Common myeloid progenitor, CD34-positive (primary cell): ENCODE measurements around the gene SDK1.

Source experiments
- CTCF ChIA-PET: fragments of 350-600 bp; sonication (Branson Sonifier 250); formaldehyde crosslinking; loops from one replicate; lab custom pipeline; 2021; ENCODE audit warnings: antibody characterized with exemption; lab: Charles Lee
- POLR2A ChIA-PET: fragments of 350-600 bp; sonication (Branson Sonifier 250); formaldehyde crosslinking; loops from one replicate; lab custom pipeline; 2021; ENCODE audit warnings: antibody characterized with exemption; lab: Charles Lee
- DNase-seq, 3 donors: peaks; one replicate each; pipeline versions ENCODE4 v3.0.0 to v3.0.0-alpha.2; 2013
- H3K27ac ChIP-seq, 2 experiments: 1 replicate in 1 of 2; 2 replicates in 1 of 2; pipeline ENCODE4 v1.7.0; 2013; ENCODE audit warnings: inconsistent platforms in 2 of 2, low read length in 2 of 2, mild to moderate bottlenecking in 2 of 2, low read depth in 1 of 2, moderate library complexity in 1 of 2; ENCODE audit not compliant: severe bottlenecking in 2 of 2, insufficient read depth in 1 of 2, poor library complexity in 1 of 2
- H3K27me3 ChIP-seq, 5 experiments: replicated peaks in 2 of 5; 1 replicate in 3 of 5; 2 replicates in 2 of 5; pipeline versions ENCODE4 v1.6.1 to v1.7.0; 2013; ENCODE audit warnings: low read length in 4 of 5, mild to moderate bottlenecking in 2 of 5, moderate library complexity in 2 of 5, inconsistent platforms in 1 of 5; ENCODE audit not compliant: insufficient read depth in 5 of 5, control insufficient read depth in 4 of 5
- H3K36me3 ChIP-seq, 4 experiments: 1 replicate in 2 of 4; 2 replicates in 2 of 4; pipeline versions ENCODE4 v1.6.1 to v1.7.0; 2013; ENCODE audit warnings: low read length in 3 of 4, control low read depth in 1 of 4, mild to moderate bottlenecking in 1 of 4; ENCODE audit not compliant: control insufficient read depth in 4 of 4, insufficient read depth in 4 of 4
- H3K4me1 ChIP-seq, 4 experiments: 1 replicate in 3 of 4; 2 replicates in 1 of 4; pipeline versions ENCODE4 v1.6.1 to v1.7.1; 2013; ENCODE audit warnings: low read length in 3 of 4, mild to moderate bottlenecking in 3 of 4, control low read depth in 1 of 4, inconsistent platforms in 1 of 4, moderate library complexity in 1 of 4; ENCODE audit not compliant: control insufficient read depth in 4 of 4, insufficient read depth in 4 of 4; ENCODE audit errors: control extremely low read depth in 1 of 4
- H3K4me3 ChIP-seq, 7 experiments: 1 replicate in 4 of 7; 2 replicates in 3 of 7; pipeline versions ENCODE4 v1.5.1 to v1.7.0; 2013; ENCODE audit warnings: mild to moderate bottlenecking in 7 of 7, low read length in 6 of 7, moderate library complexity in 6 of 7, inconsistent platforms in 2 of 7, low read depth in 2 of 7, control low read depth in 1 of 7; ENCODE audit not compliant: insufficient read depth in 4 of 7, control insufficient read depth in 1 of 7; ENCODE audit errors: extremely low read depth in 1 of 7
- H3K9me3 ChIP-seq, 5 experiments: 1 replicate in 4 of 5; 2 replicates in 1 of 5; pipeline versions ENCODE4 v1.6.1 to v1.7.1; 2013; ENCODE audit warnings: low read length in 4 of 5, mild to moderate bottlenecking in 2 of 5, inconsistent platforms in 1 of 5, low read depth in 1 of 5, moderate library complexity in 1 of 5; ENCODE audit not compliant: control insufficient read depth in 4 of 5, insufficient read depth in 2 of 5; ENCODE audit errors: control extremely low read depth in 1 of 5
- WGBS: methylation state at CpG from one replicate; pipeline ENCODE4 v1.1.5; 2013; ENCODE audit not compliant: insufficient coverage; 5-methylcytosine and 5-hydroxymethylcytosine counted together

SDK1 gene

DNA sequence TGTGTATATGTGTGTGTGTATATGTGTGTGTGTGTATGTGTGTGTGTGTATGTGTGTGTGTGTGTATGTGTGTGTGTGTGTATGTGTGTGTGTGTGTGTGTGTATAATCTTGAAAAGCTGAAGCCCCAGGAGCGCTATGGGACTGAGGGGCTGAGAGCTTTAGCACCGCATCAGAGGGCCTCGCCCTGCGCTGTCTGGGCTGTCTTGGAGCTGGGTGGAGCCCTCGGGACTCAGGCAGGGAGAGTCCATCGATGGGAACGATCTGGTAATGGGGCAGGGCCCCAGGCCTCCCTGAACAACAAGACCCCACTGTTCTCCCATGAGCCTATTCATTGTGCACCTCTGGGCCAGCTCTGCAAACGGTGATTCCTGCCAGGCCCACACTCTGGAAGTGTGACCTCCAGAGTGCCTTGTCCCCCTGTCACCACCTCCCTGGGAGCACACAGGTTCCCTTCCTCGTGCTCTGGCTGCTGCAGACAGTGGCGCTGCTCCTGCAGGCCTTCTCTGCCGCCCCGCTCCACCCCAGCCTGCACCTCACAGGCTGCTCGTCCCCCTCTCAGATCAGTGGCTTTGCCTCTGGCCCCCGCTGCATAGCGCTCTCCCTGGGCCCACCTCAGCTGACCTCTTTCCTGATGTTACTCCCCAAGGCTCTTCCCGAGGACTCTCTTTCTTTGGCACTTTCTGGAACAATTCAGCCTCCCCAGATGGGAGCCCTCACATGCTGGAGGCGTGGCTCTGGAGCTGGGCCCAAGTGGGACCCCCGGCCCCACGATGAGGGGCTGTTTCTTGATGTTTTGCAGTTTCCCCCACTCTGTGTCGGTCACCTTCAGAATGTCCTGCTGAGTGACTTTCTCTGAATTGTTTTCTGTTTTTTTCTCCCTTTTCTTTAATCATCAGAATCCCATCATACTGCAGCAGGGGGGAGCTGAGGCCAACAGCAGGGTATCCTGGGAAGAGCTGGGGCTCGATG, 838.9 kb downstream of the SDK1 start:
- no peaks in the 10 kb centered on the region for H3K9me3 ChIP-seq
- 97% methylated on average over 20 of the region's 21 CpGs for WGBS
- POLR2A ChIA-PET = no interaction called here

DNA sequence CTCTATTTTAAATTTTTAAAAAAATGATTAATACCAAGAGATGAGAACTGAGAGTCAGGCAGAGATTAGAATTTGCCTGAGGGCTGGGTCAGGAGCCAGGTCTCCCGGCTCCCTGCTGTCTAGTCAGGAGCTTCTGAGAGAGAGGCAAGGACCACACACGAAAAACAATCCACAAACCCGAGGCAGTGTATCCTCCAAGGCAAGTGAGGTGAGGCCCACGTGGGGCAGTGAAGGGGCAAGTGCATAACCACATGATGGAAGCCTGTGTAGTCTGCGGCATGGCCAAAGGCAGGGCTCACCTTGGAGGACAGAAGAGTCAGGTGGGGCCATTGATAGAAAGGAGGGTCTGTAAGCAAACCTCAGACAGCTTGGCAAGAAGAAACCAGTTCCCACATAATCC, 839.9 kb downstream of the SDK1 start:
- whole genome bisulfite sequencing = 95% methylated on average over 5 of the region's 5 CpGs
- Histone ChIP-seq H3K9me3 (no peaks in the 10 kb centered on the region), H3K4me1 (peaks cover 0 to 14% (median 10%) of the 10 kb centered on the region in 4 experiments), H3K27ac (no peak overlapping the region), H3K36me3 (no peaks in the 10 kb centered on the region), H3K4me3 (no peak overlapping the region), H3K27me3 (peaks cover 0 to 5% (median 0%) of the 10 kb centered on the region in 5 experiments)
- CTCF ChIA-PET = interaction anchor here (1.9 kb wide), 1 partner anchor 11 kb away, joined by 4 read pairs; no protein-coding TSS in a partner anchor
- no peak for DNase-seq
- POLR2A ChIA-PET = no interaction called here

More for the DNA sequence above, 838.9 kb downstream of the SDK1 start:
- H3K27me3 ChIP-seq = peaks cover 0 to 5% (median 0%) of the 10 kb centered on the region in 5 experiments
- no peaks in the 10 kb centered on the region for H3K36me3 ChIP-seq
- no peak for DNase-seq
- peaks cover 0 to 9% (median 7%) of the 10 kb centered on the region in 4 experiments for H3K4me1 ChIP-seq
- no peak overlapping the region for H3K27ac ChIP-seq
- peak overlapping the region in 1 of 7 experiments; percentile 5 for H3K4me3 ChIP-seq
- CTCF ChIA-PET = interaction anchor here (1.9 kb wide), 1 partner anchor 10 kb away, joined by 4 read pairs; no protein-coding TSS in a partner anchor

DNA sequence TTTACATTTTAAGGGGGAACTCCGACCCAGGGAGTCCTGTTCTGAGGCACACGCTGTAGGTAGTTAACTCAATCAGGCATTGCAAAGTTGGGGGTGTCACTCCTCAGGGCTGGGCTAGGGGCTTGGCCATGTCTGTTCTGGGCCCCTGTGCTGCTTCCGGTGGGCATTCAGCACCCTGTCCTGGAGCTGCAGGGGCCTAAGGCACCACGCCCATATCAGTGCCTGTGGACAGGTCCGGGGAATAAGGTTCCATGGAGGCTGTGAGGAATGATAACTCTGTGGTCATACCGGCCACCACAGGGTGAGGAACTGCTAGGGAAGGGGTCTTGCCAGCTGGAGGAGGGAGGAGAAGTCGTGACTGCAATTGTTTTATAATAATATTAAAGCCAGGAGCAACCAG, 842.0 kb downstream of the SDK1 start:
- H3K36me3 ChIP-seq = no peaks in the 10 kb centered on the region
- no peak overlapping the region for H3K4me3 ChIP-seq
- DNase-seq = no peak
- POLR2A ChIA-PET = no interaction called here
- H3K27ac ChIP-seq = no peak overlapping the region
- no peaks in the 10 kb centered on the region for H3K9me3 ChIP-seq
- 100% methylated on average over 6 of the region's 7 CpGs for WGBS
- CTCF ChIA-PET = interaction anchor here (0.9 to 1.4 kb wide), 2 partner anchors 31 to 39 kb away, joined by 4 read pairs; no protein-coding TSS in a partner anchor
- peaks cover 0 to 6% (median 0%) of the 10 kb centered on the region in 5 experiments for H3K27me3 ChIP-seq
- H3K4me1 ChIP-seq = peaks cover 0 to 14% (median 10%) of the 10 kb centered on the region in 4 experiments

DNA sequence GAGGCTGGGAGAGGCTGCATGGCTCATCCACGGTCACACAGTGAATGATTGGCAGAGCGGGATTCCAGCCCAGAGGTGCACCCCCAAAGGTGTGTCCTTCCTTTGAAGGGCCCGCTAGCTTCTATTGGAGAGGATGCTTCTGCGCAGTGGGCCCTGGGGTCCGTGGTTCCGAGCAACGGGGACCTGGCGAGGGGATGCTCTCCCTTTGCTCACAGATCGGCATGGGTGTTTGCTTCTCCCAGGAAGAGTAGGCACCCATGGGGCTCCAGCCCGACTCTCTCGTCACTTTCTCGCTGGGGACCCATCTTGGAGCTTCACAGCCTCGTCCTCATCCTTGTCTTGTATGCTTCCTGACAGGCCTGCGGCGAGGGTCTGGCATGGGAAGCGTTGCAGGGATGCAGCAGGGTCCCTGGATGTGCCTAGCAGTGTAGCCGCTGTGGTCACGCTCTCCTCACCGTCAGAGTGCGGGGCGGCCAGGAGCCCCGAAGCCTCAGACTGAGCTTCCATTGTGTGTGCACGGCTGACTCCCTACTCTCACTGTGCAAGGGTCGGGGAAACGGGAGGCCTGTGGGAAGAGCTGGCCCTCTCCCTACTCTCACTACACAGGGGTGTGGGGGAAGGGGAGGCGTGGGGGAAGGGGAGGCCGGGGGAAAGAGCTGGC, 842.6 kb downstream of the SDK1 start:
- no peak overlapping the region for H3K4me3 ChIP-seq
- WGBS = 97% methylated on average over 22 of the region's 27 CpGs
- peaks cover 0 to 6% (median 0%) of the 10 kb centered on the region in 5 experiments for H3K27me3 ChIP-seq
- peaks cover 0 to 14% (median 10%) of the 10 kb centered on the region in 4 experiments for H3K4me1 ChIP-seq
- H3K27ac ChIP-seq = no peak overlapping the region
- CTCF ChIA-PET = interaction anchor here (0.9 to 1.4 kb wide), 3 partner anchors 17 to 40 kb away, joined by 4 read pairs; no protein-coding TSS in a partner anchor
- no peaks in the 10 kb centered on the region for H3K9me3 ChIP-seq
- no peak for DNase-seq
- H3K36me3 ChIP-seq = no peaks in the 10 kb centered on the region
- POLR2A ChIA-PET = no interaction called here

DNA sequence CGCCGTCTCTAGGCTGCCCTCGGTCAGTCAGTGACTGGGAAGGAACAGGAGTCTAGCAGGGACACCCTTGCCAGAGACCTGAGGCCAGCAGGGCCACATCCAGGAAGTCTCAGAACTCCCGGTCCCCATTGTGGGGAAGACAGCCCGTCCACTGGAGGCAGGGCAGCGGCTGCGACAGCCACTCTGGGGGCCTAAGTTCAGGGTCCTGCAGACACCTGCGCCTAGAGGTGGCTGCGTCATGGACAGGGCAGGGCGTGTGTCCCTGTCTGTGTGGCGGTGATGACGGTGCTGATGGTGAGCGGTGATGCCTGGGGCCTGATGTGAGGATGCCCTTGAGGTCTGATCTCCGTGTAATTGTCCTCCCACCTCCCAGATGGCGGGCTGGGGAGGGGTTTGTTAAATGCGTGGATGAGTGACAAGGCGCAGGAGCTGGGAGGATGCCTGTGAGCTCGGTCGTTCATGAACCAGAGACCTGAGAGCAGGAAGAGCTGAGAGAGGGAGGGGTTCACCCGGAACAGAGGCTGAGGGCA, 843.2 kb downstream of the SDK1 start:
- H3K9me3 ChIP-seq = no peaks in the 10 kb centered on the region
- H3K4me3 ChIP-seq = peak overlapping the region; percentile 22 to 79 (median 56)
- H3K27me3 ChIP-seq = peaks cover 0 to 6% (median 0%) of the 10 kb centered on the region in 5 experiments
- WGBS = 48% methylated on average over 12 of the region's 20 CpGs
- CTCF ChIA-PET = interaction anchor here (1.1 to 1.2 kb wide), 2 partner anchors 17 to 41 kb away, joined by 4 to 7 read pairs; no protein-coding TSS in a partner anchor
- peaks cover 0 to 14% (median 10%) of the 10 kb centered on the region in 4 experiments for H3K4me1 ChIP-seq
- H3K36me3 ChIP-seq = no peaks in the 10 kb centered on the region
- DNase-seq = no peak
- H3K27ac ChIP-seq = no peak overlapping the region
- POLR2A ChIA-PET = no interaction called here

DNA sequence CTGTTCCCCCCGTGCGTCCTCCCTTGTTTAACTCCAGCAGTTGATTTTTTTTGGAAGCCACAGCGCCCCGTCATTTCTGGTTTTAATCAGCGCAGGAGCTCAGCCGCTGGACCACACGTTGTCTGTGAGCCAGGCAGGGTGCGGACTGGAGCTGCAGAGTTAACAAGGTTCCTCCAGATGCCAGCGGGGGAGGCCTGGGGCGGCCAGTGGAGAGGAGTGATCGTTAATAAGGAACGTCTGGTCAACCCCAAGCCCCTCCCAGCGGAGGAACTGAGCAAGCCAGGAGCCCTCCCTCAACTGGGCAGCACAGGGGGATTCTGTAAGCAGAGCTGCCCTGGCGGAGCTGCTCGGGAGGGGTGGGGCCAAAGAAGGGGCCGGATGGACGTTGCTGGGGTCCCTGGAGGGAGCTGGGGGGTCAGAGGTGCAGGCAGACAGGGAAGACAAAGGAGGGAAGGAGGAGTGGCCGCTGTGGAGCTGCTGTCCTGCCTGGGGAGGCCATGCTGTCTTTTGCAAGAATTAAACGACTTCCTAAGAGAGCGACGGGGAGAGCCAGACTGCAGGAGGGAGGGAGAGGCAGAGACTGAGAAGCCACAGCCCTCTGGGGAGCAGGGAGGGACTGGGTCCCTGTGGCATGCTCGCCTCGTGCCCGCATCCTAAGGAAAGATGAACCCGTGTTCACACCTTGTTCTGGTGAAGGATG, 843.9 kb downstream of the SDK1 start:
- H3K27me3 ChIP-seq = peaks cover 0 to 6% (median 0%) of the 10 kb centered on the region in 5 experiments
- CTCF ChIA-PET = interaction anchor here (0.8 to 1.2 kb wide), 3 partner anchors 9 to 42 kb away, joined by 3 to 7 read pairs (median 4); no protein-coding TSS in a partner anchor
- POLR2A ChIA-PET = interaction anchor here (1.4 kb wide), 1 partner anchor 16 kb away, joined by 3 read pairs; no protein-coding TSS in a partner anchor
- H3K4me1 ChIP-seq = peaks cover 0 to 14% (median 10%) of the 10 kb centered on the region in 4 experiments
- H3K36me3 ChIP-seq = no peaks in the 10 kb centered on the region
- DNase-seq = peak in 2 of 3 donors; percentile 72 to 79
- peak overlapping the region; percentile 22 to 79 (median 56) for H3K4me3 ChIP-seq
- H3K27ac ChIP-seq = no peak overlapping the region
- no peaks in the 10 kb centered on the region for H3K9me3 ChIP-seq
- 15% methylated on average over 23 of the region's 25 CpGs for WGBS
